Measurements from ENCODE around the gene MTX1.
A peak's percentile ranks its signal among the peaks of the same experiment; 100 is the strongest.

MTX1 gene

GRCh38 chr1:155200920-155201319 lies 7.6 kb upstream of the MTX1 start:
- TF ChIP-seq CTCF (conservative IDR thresholded peaks at IDR 0.05) (no peak), ZFX (IDR thresholded peaks at IDR 0.05) (no peak)
- H3K27ac ChIP-seq: no peak overlapping the region

GRCh38 chr1:155202198-155202597 lies 6.3 kb upstream of the MTX1 start:
- TF ChIP-seq CTCF (conservative IDR thresholded peaks at IDR 0.05) (no peak), ZFX (IDR thresholded peaks at IDR 0.05) (no peak)
- no peak overlapping the region for H3K27ac ChIP-seq

- TF ChIP-seq CTCF (conservative IDR thresholded peaks at IDR 0.05): no peak
- no peak for TF ChIP-seq ZFX (IDR thresholded peaks at IDR 0.05)
- H3K27ac ChIP-seq: no peak overlapping the region
Observed at GRCh38 chr1:155202731-155203515, 5.6 kb upstream of the MTX1 start.

- TF ChIP-seq CTCF (conservative IDR thresholded peaks at IDR 0.05): no peak
- TF ChIP-seq ZFX (IDR thresholded peaks at IDR 0.05): no peak
- no peak overlapping the region for H3K27ac ChIP-seq
Observed at GRCh38 chr1:155205035-155205434, 3.5 kb upstream of the MTX1 start.

- TF ChIP-seq CTCF (conservative IDR thresholded peaks at IDR 0.05): no peak
- no peak for TF ChIP-seq ZFX (IDR thresholded peaks at IDR 0.05)
- no peak overlapping the region for H3K27ac ChIP-seq
Observed at GRCh38 chr1:155205969-155206593, 2.4 kb upstream of the MTX1 start.

GRCh38 chr1:155206891-155207805 lies 1.3 kb upstream of the MTX1 start:
- no peak overlapping the region for H3K27ac ChIP-seq
- TF ChIP-seq ZFX (IDR thresholded peaks at IDR 0.05): no peak
- TF ChIP-seq CTCF (conservative IDR thresholded peaks at IDR 0.05): peak; percentile 88

Data from C4-2B (cell line).